HepG2 (cell line): ENCODE data around the gene BABAM2. TPM values are rescaled to one million over a fixed set of nuclear protein-coding genes. Genes with fewer than 3 reads are reported as not detected.

Experiments used
- CENPX ChIP-seq: sonication (generic); formaldehyde crosslinking; IDR thresholded peaks from 2 replicates; pipeline ENCODE4 v1.9.0; 2021; ENCODE audit warnings: mild to moderate bottlenecking, missing genetic modification reagents, moderate library complexity
- FOXP4 ChIP-seq: sonication (generic); formaldehyde crosslinking; IDR thresholded peaks from 2 replicates; pipeline ENCODE4 v1.4.0; 2020; ENCODE audit warnings: missing genetic modification reagents
- GATAD2A ChIP-seq: IDR thresholded peaks from 2 replicates; pipeline ENCODE4 v1.6.1; 2016
- GLMP ChIP-seq: sonication (generic); formaldehyde crosslinking; IDR thresholded peaks from 2 replicates; pipeline ENCODE4 v1.9.0; 2021; ENCODE audit warnings: missing genetic modification reagents, mild to moderate bottlenecking, borderline replicate concordance
- IRF2 ChIP-seq: IDR thresholded peaks from 2 replicates; pipeline ENCODE4 v1.6.1; 2018; ENCODE audit warnings: missing genetic modification reagents, missing compliant biosample characterization
- KIAA2018 ChIP-seq: sonication (generic); formaldehyde crosslinking; IDR thresholded peaks from 2 replicates; pipeline ENCODE4 v1.5.0; 2020; ENCODE audit warnings: mild to moderate bottlenecking, missing genetic modification reagents, borderline replicate concordance
- KLF15 ChIP-seq: sonication (generic); formaldehyde crosslinking; IDR thresholded peaks from 2 replicates; pipeline ENCODE4 v1.8.1; 2023; ENCODE audit warnings: borderline replicate concordance, mild to moderate bottlenecking, inconsistent platforms, missing genetic modification reagents, mixed read lengths
- MEF2D ChIP-seq: sonication (generic); formaldehyde crosslinking; IDR thresholded peaks from 2 replicates; pipeline ENCODE4 v1.5.1; 2020; ENCODE audit warnings: mild to moderate bottlenecking, missing genetic modification reagents
- MEIS2 ChIP-seq: sonication (generic); formaldehyde crosslinking; IDR thresholded peaks from 2 replicates; pipeline ENCODE4 v1.9.0; 2021; ENCODE audit warnings: mild to moderate bottlenecking, missing genetic modification reagents
- SIN3A ChIP-seq: IDR thresholded peaks from 2 replicates; pipeline ENCODE4 v1.6.1; 2011; ENCODE audit warnings: low read depth, mild to moderate bottlenecking, control low read depth, low read length, borderline replicate concordance
- SMAD3 ChIP-seq: sonication (generic); formaldehyde crosslinking; IDR thresholded peaks from 2 replicates; pipeline ENCODE4 v1.4.0; 2020; ENCODE audit warnings: missing genetic modification reagents
- SRF ChIP-seq: IDR thresholded peaks from 2 replicates; pipeline ENCODE4 v1.6.1; 2011; ENCODE audit warnings: mild to moderate bottlenecking, low read depth, low read length, moderate library complexity
- TSC22D2 ChIP-seq: sonication (generic); formaldehyde crosslinking; IDR thresholded peaks from 2 replicates; pipeline ENCODE4 v1.5.1; 2020; ENCODE audit warnings: missing genetic modification reagents, mild to moderate bottlenecking, borderline replicate concordance
- YEATS2 ChIP-seq: sonication (generic); formaldehyde crosslinking; IDR thresholded peaks from 2 replicates; pipeline ENCODE4 v1.4.0; 2020; ENCODE audit warnings: missing genetic modification reagents, borderline replicate concordance
- ZNF333 ChIP-seq: sonication (generic); formaldehyde crosslinking; IDR thresholded peaks from 2 replicates; pipeline ENCODE4 v1.4.0; 2020; ENCODE audit warnings: mild to moderate bottlenecking, missing genetic modification reagents, borderline replicate concordance
- ZNF441 ChIP-seq: sonication (generic); formaldehyde crosslinking; IDR thresholded peaks from 2 replicates; pipeline ENCODE4 v1.7.0; 2021; ENCODE audit warnings: missing genetic modification reagents, borderline replicate concordance
- ZNF784 ChIP-seq: sonication (generic); formaldehyde crosslinking; IDR thresholded peaks from 2 replicates; pipeline ENCODE4 v1.5.1; 2020; ENCODE audit warnings: missing genetic modification reagents, mild to moderate bottlenecking, borderline replicate concordance
- ZNF878 ChIP-seq: sonication (generic); formaldehyde crosslinking; IDR thresholded peaks from 2 replicates; pipeline ENCODE4 v1.8.1; 2023; ENCODE audit warnings: mild to moderate bottlenecking, missing genetic modification reagents, moderate library complexity
- polyA plus RNA-seq, 8 experiments: library from polyadenylated mRNA; depleted of rRNA in 3 of 8; stranded (reverse) in 7 of 8; unstranded in 1 of 8; fragments of >200 nt; fragmentation: Illumina TruSeq in 4 of 8; extraction: Trizol in 4 of 8; gene quantifications; 2 replicates each; pipeline versions ENCODE4 v1.2.1 to v1.2.3, GENCODE V29; 2011 to 2016; ENCODE audit warnings: low read depth in 4 of 8, missing spikeins in 1 of 8, mixed read lengths in 1 of 8; ENCODE audit not compliant: insufficient read depth in 1 of 8
- total RNA-seq, 5 experiments: library from RNA; depleted of rRNA; stranded (reverse); fragments of >200 nt; fragmentation: Illumina TruSeq; extraction: Trizol; gene quantifications; 2 replicates each; pipeline ENCODE4 v1.2.3, GENCODE V29; 2016; ENCODE audit warnings: low read depth in 1 of 5

The BABAM2 gene
- total and polyA plus RNA-seq, 2 of the 13 experiments (the other 11 are each of a cell fraction or from before 2014, with no cell fraction given): 24.9 to 28.0 TPM

- TF ChIP-seq ZNF878 (CRISPR knock-in tag): 0 out of 2 replicates have a peak, but pooled peaks have one; percentile 40
- TF ChIP-seq GATAD2A: no peak
- TF ChIP-seq FOXP4 (CRISPR knock-in tag): no peak
- TF ChIP-seq SMAD3 (CRISPR knock-in tag): no peak
- no peak for TF ChIP-seq SRF
- no peak for TF ChIP-seq MEF2D
- no peak for TF ChIP-seq YEATS2 (CRISPR knock-in tag)
- TF ChIP-seq KIAA2018 (CRISPR knock-in tag): no peak
- no peak for TF ChIP-seq GLMP (CRISPR knock-in tag)
- TF ChIP-seq CENPX (CRISPR knock-in tag): no peak
- TF ChIP-seq MEIS2 (CRISPR knock-in tag): peak; percentile 88
- no peak for TF ChIP-seq ZNF784 (CRISPR knock-in tag)
- no peak for TF ChIP-seq SIN3A
- TF ChIP-seq TSC22D2: no peak
- no peak for TF ChIP-seq ZNF333 (CRISPR knock-in tag)
- no peak for TF ChIP-seq IRF2 (CRISPR knock-in tag)
- TF ChIP-seq ZNF441 (CRISPR knock-in tag): no peak
- no peak for TF ChIP-seq KLF15 (CRISPR knock-in tag)
Measured at GRCh38 chr2:27929916-27930486, 39.5 kb downstream of the BABAM2 start (continued).
